ENCODE results near the gene ZFP36.

The ZFP36 gene

GRCh38 chr19:39389631-39390414 is 16.8 kb upstream of the ZFP36 start:
- H3K27me3 ChIP-seq (ENCODE audit: control insufficient read depth, insufficient read depth, low read length) = no peaks in the 10 kb centered on the region
- peak overlapping the region; percentile 98 for H3K9ac ChIP-seq (ENCODE audit: low read length)
- H3K4me1 ChIP-seq (ENCODE audit: control insufficient read depth, insufficient read depth, low read length) = peaks cover 16% of the 10 kb centered on the region
- H3K9me3 ChIP-seq (ENCODE audit: control insufficient read depth, low read length) = no peaks in the 10 kb centered on the region
- H3K36me3 ChIP-seq (ENCODE audit: control insufficient read depth, insufficient read depth, low read length) = peaks cover 24% of the 10 kb centered on the region
- peak overlapping the region; percentile 87 for H3K4me3 ChIP-seq (ENCODE audit: low read length)

GRCh38 chr19:39390451-39390750 is 16.2 kb upstream of the ZFP36 start:
- Histone ChIP-seq H3K9me3 (ENCODE audit: control insufficient read depth, low read length) (no peaks in the 10 kb centered on the region), H3K36me3 (ENCODE audit: control insufficient read depth, insufficient read depth, low read length) (peaks cover 24% of the 10 kb centered on the region), H3K9ac (ENCODE audit: low read length) (peak overlapping the region; percentile 98), H3K27me3 (ENCODE audit: control insufficient read depth, insufficient read depth, low read length) (no peaks in the 10 kb centered on the region), H3K4me1 (ENCODE audit: control insufficient read depth, insufficient read depth, low read length) (peaks cover 16% of the 10 kb centered on the region), H3K4me3 (ENCODE audit: low read length) (peak overlapping the region; percentile 87)

GRCh38 chr19:39390751-39391437 is 15.8 kb upstream of the ZFP36 start, which contains the start of the genes MED29 and PAF1:
Gene MED29 (plus strand): TSS chr19:39391378. CDS start chr19:39391423, 45 bp downstream.
Gene PAF1 (minus strand): TSS chr19:39391106. CDS start chr19:39390864, 242 bp downstream.
- Histone ChIP-seq H3K9ac (ENCODE audit: low read length) (peak within 1 kb of the TSS; percentile 98), H3K4me3 (ENCODE audit: low read length) (peak within 1 kb of the TSS; percentile 87), H3K9me3 (ENCODE audit: control insufficient read depth, low read length) (no peaks in the 10 kb centered on the region), H3K27me3 (ENCODE audit: control insufficient read depth, insufficient read depth, low read length) (no peaks in the 10 kb centered on the region), H3K36me3 (ENCODE audit: control insufficient read depth, insufficient read depth, low read length) (peaks cover 24% of the 10 kb centered on the region), H3K4me1 (ENCODE audit: control insufficient read depth, insufficient read depth, low read length) (peaks cover 16% of the 10 kb centered on the region)

DNA sequence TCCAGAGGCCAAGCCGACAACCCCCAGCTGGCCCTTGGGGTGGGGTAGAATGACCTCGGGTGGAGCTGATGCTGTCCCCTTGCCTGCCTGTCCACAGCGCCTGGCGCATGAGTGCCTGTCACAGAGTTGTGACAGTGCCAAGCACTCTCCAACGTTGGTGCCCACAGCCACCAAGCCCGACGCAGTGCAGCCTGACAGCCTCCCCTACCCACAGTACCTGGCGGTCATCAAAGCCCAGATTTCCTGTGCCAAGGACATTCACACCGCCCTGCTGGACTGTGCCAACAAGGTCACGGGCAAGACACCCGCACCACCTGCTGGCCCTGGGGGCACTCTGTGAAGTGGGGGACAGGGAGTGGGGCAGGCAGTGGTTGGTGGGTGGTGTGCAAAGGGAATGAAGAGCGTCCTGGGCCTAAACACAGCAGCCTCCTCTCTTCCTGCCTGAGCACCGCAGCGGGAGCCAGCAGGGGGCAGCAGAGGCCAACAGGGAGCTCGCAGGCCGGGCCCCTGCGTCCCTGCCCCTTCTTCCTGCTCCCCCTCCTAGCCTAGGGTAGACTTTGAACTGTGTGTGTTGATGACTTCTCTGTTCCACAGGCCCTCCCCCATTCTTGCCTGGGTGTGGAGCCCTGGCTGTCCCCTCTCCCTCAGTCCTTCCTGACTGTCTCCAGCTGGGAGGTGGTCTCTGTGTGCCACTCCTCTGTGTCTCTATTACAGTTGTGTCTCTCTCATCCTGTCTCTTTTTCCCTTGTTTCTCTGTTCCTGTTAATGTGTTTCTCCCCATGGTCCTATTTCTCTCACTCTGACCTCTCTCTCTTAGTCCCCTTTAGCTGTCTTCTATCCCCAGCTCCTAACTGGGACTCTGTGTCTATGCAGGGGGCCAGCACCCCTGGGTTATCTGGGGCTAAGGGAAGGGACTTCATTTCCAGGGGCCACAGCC is 9.0 kb upstream of the ZFP36 start:
- Histone ChIP-seq H3K4me3 (ENCODE audit: low read length) (no peak overlapping the region), H3K4me1 (ENCODE audit: control insufficient read depth, insufficient read depth, low read length) (peaks cover 55% of the 10 kb centered on the region), H3K9me3 (ENCODE audit: control insufficient read depth, low read length) (no peaks in the 10 kb centered on the region), H3K27me3 (ENCODE audit: control insufficient read depth, insufficient read depth, low read length) (no peaks in the 10 kb centered on the region), H3K36me3 (ENCODE audit: control insufficient read depth, insufficient read depth, low read length) (peaks cover 6% of the 10 kb centered on the region), H3K9ac (ENCODE audit: low read length) (peak overlapping the region; percentile 93)

GRCh38 chr19:39398297-39398864 is 8.3 kb upstream of the ZFP36 start:
- Histone ChIP-seq H3K4me1 (ENCODE audit: control insufficient read depth, insufficient read depth, low read length) (peaks cover 63% of the 10 kb centered on the region), H3K36me3 (ENCODE audit: control insufficient read depth, insufficient read depth, low read length) (peaks cover 5% of the 10 kb centered on the region), H3K9ac (ENCODE audit: low read length) (peak overlapping the region; percentile 93), H3K27me3 (ENCODE audit: control insufficient read depth, insufficient read depth, low read length) (no peaks in the 10 kb centered on the region), H3K4me3 (ENCODE audit: low read length) (no peak overlapping the region), H3K9me3 (ENCODE audit: control insufficient read depth, low read length) (no peaks in the 10 kb centered on the region)

DNA sequence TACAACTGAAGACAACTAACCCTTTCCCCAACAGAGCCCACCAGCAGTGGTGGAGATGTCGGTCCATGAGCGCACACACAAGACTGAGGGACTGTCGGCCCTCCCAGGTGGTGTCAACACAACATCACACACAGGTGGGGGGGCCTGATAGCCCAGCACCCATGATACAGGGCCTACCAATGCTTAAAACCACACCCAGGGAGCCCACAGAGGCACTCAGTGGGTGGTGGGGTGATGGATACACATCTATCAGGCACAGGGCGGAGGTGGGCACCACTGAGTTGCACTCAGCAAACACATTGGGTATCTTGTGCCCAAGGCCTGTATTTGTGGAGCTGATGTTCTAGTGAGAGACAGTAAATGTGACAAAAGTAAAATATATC is 7.0 kb upstream of the ZFP36 start:
- Histone ChIP-seq H3K9ac (ENCODE audit: low read length) (no peak overlapping the region), H3K27me3 (ENCODE audit: control insufficient read depth, insufficient read depth, low read length) (no peaks in the 10 kb centered on the region), H3K4me3 (ENCODE audit: low read length) (no peak overlapping the region), H3K9me3 (ENCODE audit: control insufficient read depth, low read length) (no peaks in the 10 kb centered on the region), H3K36me3 (ENCODE audit: control insufficient read depth, insufficient read depth, low read length) (no peaks in the 10 kb centered on the region), H3K4me1 (ENCODE audit: control insufficient read depth, insufficient read depth, low read length) (peaks cover 68% of the 10 kb centered on the region)

DNA sequence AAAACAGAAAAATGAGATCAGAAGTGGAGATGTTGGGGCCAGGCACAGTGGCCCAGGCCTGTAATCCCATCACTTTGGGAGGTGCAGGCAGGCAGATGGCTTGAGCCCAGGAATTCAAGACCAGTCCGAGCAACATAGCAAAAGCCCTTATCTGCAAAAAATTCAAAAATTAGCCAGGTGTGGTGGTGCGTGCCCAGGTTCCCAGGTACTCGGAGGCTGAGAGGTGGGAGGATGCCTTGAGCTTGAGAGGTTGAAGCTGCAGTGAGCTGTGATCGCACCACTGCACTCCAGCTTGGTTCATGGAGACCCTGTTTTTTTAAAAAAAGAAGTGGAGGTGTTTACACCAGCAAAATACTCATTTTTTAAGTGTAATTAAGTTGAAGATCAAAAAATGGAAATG is 6.6 kb upstream of the ZFP36 start:
- Histone ChIP-seq H3K4me3 (ENCODE audit: low read length) (no peak overlapping the region), H3K4me1 (ENCODE audit: control insufficient read depth, insufficient read depth, low read length) (peaks cover 69% of the 10 kb centered on the region), H3K27me3 (ENCODE audit: control insufficient read depth, insufficient read depth, low read length) (no peaks in the 10 kb centered on the region), H3K9ac (ENCODE audit: low read length) (no peak overlapping the region), H3K9me3 (ENCODE audit: control insufficient read depth, low read length) (no peaks in the 10 kb centered on the region), H3K36me3 (ENCODE audit: control insufficient read depth, insufficient read depth, low read length) (no peaks in the 10 kb centered on the region)

DNA sequence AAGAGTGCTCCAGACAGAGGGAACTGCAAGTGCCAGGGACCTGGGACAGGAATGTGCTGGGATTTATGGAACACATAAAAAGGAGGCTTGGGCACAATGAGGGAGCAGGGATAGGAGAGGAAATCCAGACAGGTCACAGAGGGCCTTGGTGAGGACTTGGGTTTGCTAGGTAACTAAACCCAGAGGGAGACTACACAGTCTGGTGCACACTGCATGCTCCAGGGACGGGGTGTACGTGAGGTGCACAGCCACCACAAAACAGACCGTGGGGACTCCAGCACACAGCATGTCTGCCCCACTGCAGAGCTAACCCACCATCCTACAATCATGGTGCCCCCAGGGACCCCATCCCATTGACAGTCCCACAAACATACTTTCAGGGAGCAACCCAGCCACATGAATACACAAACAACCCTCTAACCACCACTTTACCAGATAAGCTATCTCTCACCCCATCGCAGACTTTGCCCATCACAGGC is 5.5 kb upstream of the ZFP36 start:
- Histone ChIP-seq H3K4me1 (ENCODE audit: control insufficient read depth, insufficient read depth, low read length) (peaks cover 78% of the 10 kb centered on the region), H3K27me3 (ENCODE audit: control insufficient read depth, insufficient read depth, low read length) (no peaks in the 10 kb centered on the region), H3K9me3 (ENCODE audit: control insufficient read depth, low read length) (no peaks in the 10 kb centered on the region), H3K4me3 (ENCODE audit: low read length) (no peak overlapping the region), H3K36me3 (ENCODE audit: control insufficient read depth, insufficient read depth, low read length) (no peaks in the 10 kb centered on the region), H3K9ac (ENCODE audit: low read length) (peak overlapping the region; percentile 98)

- peaks cover 81% of the 10 kb centered on the region for H3K4me1 ChIP-seq (ENCODE audit: control insufficient read depth, insufficient read depth, low read length)
- H3K4me3 ChIP-seq (ENCODE audit: low read length) = no peak overlapping the region
- no peaks in the 10 kb centered on the region for H3K9me3 ChIP-seq (ENCODE audit: control insufficient read depth, low read length)
- H3K36me3 ChIP-seq (ENCODE audit: control insufficient read depth, insufficient read depth, low read length) = no peaks in the 10 kb centered on the region
- peak overlapping the region; percentile 98 for H3K9ac ChIP-seq (ENCODE audit: low read length)
- no peaks in the 10 kb centered on the region for H3K27me3 ChIP-seq (ENCODE audit: control insufficient read depth, insufficient read depth, low read length)
These were observed 4.9 kb upstream of the ZFP36 start for GRCh38 chr19:39401549-39402345.

DNA sequence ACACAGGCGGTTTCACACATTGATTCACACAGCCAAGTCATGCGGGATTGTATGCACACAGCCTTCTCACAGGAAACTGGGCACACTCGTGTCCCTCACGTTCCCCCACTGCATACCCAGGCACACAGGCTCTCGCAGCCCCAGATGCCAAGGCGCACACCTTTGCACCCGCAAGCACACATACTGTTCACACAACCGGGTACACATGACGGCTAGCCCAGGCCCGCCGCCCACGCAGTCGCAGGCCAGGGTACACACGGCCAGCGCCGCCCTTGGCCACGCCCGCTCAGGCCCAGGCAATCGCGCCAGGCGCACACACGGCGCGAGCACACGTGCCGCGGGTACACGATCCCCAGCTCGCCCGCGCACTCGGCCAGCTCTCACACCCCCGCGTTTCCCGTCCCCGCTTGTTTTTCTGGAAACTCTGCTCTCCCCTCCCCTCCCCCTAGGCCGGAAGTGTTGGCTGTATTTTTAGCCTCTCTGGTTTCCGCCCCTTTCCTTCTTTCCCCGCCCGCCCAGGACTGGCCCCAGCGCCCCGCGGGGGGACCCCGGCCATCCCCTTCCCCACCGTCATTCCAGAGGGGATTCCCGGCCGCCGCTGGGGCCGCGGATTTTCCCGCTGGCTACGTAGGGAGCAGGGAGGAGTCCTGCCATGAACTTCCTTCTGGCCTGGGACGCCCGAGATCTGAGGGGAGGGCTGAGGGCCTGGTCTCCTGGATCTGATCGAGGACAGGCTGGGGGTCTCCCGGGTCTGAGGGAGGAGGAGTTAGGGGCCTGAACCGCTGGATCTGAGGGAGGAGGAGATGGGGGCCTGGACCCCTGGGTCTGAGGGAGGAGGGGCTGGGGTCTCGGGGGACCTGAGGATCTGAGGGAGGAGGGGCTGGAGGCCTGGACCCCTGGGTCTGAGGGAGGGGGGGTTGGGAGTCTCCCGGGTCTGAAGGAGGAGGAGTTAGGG is 4.0 kb upstream of the ZFP36 start:
- peak overlapping the region; percentile 98 for H3K9ac ChIP-seq (ENCODE audit: low read length)
- peak overlapping the region; percentile 61 for H3K4me3 ChIP-seq (ENCODE audit: low read length)
- H3K27me3 ChIP-seq (ENCODE audit: control insufficient read depth, insufficient read depth, low read length) = no peaks in the 10 kb centered on the region
- no peaks in the 10 kb centered on the region for H3K9me3 ChIP-seq (ENCODE audit: control insufficient read depth, low read length)
- peaks cover 75% of the 10 kb centered on the region for H3K4me1 ChIP-seq (ENCODE audit: control insufficient read depth, insufficient read depth, low read length)
- H3K36me3 ChIP-seq (ENCODE audit: control insufficient read depth, insufficient read depth, low read length) = peaks cover 2% of the 10 kb centered on the region

Measured in mucosa of stomach (tissue), 1 donor.